Measurements from ENCODE around the gene KCNT1. TPM values are rescaled to one million over a fixed set of nuclear protein-coding genes. Genes with fewer than 3 reads are reported as not detected.

Gene KCNT1
- total and polyA plus RNA-seq, 10 of the 15 experiments (the other 5 are each of a cell fraction or from before 2014, with no cell fraction given) = not detected

- TF ChIP-seq, protein P1, sequence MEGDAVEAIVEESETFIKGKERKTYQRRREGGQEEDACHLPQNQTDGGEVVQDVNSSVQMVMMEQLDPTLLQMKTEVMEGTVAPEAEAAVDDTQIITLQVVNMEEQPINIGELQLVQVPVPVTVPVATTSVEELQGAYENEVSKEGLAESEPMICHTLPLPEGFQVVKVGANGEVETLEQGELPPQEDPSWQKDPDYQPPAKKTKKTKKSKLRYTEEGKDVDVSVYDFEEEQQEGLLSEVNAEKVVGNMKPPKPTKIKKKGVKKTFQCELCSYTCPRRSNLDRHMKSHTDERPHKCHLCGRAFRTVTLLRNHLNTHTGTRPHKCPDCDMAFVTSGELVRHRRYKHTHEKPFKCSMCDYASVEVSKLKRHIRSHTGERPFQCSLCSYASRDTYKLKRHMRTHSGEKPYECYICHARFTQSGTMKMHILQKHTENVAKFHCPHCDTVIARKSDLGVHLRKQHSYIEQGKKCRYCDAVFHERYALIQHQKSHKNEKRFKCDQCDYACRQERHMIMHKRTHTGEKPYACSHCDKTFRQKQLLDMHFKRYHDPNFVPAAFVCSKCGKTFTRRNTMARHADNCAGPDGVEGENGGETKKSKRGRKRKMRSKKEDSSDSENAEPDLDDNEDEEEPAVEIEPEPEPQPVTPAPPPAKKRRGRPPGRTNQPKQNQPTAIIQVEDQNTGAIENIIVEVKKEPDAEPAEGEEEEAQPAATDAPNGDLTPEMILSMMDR (IDR thresholded peaks at IDR 0.05 in 2 of 3, conservative IDR thresholded peaks at IDR 0.05 in 1 of 3; ENCODE audit: control insufficient read depth in 2 of 3, extremely low read depth in 1 of 3, insufficient read depth in 1 of 3, low read depth in 3 of 3, low read length in 3 of 3) = peak; percentile 68 to 79 (median 70); a peak in 5 of 6 replicates
- TF ChIP-seq MLLT1 (IDR thresholded peaks at IDR 0.05) (no peak), ATF3 (IDR thresholded peaks at IDR 0.05; ENCODE audit: borderline replicate concordance, extremely low read depth, low read depth, low read length) (no peak)
- TF ChIP-seq, protein P2, sequence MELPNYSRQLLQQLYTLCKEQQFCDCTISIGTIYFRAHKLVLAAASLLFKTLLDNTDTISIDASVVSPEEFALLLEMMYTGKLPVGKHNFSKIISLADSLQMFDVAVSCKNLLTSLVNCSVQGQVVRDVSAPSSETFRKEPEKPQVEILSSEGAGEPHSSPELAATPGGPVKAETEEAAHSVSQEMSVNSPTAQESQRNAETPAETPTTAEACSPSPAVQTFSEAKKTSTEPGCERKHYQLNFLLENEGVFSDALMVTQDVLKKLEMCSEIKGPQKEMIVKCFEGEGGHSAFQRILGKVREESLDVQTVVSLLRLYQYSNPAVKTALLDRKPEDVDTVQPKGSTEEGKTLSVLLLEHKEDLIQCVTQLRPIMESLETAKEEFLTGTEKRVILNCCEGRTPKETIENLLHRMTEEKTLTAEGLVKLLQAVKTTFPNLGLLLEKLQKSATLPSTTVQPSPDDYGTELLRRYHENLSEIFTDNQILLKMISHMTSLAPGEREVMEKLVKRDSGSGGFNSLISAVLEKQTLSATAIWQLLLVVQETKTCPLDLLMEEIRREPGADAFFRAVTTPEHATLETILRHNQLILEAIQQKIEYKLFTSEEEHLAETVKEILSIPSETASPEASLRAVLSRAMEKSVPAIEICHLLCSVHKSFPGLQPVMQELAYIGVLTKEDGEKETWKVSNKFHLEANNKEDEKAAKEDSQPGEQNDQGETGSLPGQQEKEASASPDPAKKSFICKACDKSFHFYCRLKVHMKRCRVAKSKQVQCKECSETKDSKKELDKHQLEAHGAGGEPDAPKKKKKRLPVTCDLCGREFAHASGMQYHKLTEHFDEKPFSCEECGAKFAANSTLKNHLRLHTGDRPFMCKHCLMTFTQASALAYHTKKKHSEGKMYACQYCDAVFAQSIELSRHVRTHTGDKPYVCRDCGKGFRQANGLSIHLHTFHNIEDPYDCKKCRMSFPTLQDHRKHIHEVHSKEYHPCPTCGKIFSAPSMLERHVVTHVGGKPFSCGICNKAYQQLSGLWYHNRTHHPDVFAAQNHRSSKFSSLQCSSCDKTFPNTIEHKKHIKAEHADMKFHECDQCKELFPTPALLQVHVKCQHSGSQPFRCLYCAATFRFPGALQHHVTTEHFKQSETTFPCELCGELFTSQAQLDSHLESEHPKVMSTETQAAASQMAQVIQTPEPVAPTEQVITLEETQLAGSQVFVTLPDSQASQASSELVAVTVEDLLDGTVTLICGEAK (IDR thresholded peaks at IDR 0.05; ENCODE audit: borderline replicate concordance) = no peak
These were observed at the start of gene KCNT1 (continued) for GRCh38 chr9:135701959-135702721.

All from GM12878 (cell line).